NCI-H128 (cell line): ENCODE measurements around the gene TFAM.

Experiments
- DNase-seq: peaks from one replicate; lab custom pipeline; 2025; ENCODE audit not compliant: unreplicated experiment; lab: John Stamatoyannopoulos, UW

TFAM gene

GRCh38 chr10:58384999-58385783 lies at the start of gene TFAM:
Gene TFAM, plus strand, starts transcription at chr10:58385410. Its CDS starts 138 bp downstream, at chr10:58385548.
- peak; percentile 61 for DNase-seq

- DNase-seq = no peak
These were observed 49.0 kb upstream of the TFAM start for GRCh38 chr10:58336242-58336641.

GRCh38 chr10:58341422-58341821 lies 43.8 kb upstream of the TFAM start:
- DNase-seq = no peak

GRCh38 chr10:58341947-58342346 lies 43.3 kb upstream of the TFAM start:
- DNase-seq = no peak

DNA sequence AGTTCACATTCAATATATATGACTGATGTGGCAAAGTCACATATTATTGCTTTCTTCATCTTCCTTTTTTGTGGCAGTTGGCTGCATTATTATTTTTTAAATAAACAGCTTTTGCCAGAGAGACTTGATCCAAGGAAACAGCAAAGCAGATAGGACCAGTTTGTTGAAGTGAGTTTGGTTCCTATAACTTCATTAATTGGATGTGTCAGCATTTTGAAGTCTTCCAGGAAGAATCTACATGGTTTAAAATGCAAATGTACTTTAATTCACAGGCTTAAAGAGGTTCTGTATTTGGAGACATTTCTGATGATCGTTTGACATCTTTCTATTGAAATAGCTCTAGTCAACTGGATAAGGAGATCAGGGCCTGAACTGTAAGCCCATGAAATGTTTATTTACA lies 37.2 kb upstream of the TFAM start:
- DNase-seq = no peak

DNA sequence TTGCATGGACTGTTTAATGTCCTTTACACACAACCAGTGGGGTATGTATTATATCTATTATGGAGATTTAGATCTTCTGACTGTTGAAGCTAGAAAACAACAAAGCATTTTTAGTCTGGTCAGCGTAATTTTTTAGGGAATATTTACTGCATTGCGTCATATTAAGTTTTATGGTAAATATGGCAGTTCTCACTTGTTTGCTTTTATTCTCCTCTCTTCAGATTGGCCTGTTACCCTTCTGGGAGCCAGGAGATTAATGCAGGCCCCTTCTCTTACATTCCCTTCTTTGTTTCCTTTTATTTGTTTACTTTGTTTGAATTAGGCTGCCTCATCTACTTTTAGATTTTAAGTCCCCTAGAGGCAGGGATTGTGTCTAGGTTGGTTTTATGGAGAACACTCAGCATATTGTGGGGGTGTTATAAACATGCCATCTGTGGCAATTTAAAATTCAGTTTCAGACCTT lies 36.6 kb upstream of the TFAM start:
- DNase-seq = no peak

- DNase-seq = no peak
These were observed 35.2 kb upstream of the TFAM start for GRCh38 chr10:58350023-58350422.

DNA sequence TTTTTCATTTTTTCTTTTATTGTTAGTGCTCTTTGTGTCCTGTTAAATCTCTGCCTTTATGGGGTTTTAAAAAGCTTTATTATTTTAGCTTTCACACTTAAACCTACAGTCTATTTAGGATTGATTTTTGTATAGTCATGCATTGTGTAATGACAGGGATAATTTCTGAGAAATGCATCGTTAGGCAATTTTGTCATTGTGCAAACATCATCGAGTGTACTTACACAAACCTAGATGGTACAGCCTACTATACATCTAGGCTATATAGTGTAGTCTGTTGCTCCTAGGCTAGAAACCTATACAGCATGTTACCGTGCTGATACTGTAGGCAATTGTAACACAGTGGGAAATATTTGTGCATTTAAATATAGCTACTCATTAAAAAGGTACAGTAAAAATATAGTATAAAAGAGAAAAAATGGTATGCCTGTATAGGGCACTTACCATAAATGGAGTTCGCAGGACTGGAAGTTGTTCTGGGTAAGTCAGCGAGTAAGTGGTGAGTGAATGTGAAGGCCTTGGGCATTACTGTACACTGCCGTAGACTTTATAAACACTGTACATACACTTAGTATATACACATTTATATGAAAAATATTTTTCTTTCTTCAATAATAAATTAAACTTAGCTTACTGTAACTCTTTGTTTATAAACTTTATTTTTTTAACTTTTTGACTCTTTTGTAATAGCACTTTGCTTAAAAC lies 34.4 kb upstream of the TFAM start:
- no peak for DNase-seq

DNA sequence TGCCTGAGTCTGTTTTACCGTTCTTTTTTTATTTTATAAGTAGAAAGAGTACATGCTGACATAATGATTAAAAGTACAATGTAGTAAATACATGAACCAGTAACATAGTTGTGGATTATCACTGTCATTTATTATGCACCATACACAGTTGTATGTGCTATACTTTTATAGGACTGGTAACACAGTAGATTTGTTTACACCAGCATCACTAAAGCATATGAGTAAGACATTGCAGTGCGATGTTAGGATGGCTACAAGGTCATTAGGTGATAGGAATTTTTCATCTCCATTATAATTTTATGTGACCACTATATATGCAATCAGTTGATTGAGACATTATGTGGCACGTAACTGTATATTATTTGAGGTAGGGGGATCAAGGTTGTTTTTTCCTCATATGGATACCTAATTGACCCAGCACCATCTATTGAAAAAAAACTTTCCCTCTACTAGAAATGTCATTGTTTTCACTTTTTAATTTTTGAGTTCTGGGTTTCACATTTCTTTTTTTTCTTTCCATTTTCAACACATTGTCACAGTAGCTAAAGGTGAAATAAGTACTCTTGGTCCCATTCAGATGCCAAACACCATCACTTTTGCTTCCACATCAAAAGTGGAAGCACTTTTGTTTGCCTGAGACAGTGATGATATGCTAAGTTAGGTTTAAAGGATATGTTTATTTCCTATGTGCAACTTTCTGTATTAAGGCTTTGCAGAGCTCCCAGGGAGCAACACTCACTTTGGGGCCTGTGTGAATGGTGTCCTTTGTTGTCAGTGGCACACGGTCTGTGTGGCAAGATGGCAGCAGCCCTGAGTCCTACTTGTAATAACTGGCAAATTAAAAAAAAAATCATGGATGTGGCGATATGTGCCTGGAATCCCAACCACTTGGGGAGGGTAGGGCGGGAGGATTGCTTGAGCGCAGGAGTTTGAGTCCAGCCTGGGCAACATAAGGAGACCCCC lies 33.3 kb upstream of the TFAM start:
- no peak for DNase-seq

GRCh38 chr10:58352956-58353610 lies 32.1 kb upstream of the TFAM start:
- DNase-seq = no peak

DNA sequence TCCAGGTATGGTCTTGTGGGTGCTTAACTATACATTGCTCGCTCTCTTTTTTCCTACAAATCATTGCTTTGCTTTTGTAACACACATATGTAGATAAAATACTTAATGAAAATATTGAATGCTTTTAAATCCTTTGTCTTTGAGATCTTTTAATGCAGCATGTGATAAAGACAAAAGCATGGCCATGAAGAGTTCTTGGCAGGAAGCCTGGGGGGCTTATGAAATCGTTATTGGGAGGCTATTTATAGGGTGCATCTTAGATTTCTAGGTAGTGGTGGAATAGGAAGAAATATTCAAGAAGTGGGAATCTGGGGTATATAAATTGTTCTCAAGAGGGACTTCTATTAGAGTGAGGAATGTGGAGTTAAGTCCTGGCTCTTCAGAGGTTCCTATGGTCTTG lies 28.5 kb upstream of the TFAM start:
- DNase-seq = no peak

DNA sequence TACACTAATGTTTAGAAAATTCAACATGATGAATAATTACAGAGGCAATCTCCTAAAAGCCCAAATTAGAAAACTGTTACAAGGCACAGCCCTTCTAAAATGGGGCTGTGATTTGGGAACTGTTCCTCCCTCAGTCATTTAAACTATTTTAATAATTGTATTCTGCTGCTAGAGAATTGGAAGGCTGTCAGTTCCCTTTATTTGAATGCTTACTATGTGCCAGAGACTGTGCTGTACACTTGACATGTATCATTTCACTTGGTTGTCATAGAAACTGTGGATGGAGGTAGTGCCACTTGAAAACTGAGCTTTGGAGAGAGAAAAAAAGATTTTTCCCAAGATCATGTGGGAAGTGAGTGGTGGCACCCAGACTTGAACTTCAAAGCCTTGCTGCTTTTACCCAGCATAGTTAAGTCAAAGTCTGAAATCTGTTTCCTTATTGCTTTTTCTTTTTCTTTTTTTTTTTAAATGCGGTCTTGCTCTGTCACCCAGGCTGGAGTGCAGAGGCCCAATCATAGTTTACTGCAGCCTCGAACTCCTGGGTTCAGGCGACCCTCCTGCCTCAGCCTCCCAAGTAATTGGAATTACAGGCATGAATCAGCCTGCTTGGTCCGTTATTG lies 26.8 kb upstream of the TFAM start:
- no peak for DNase-seq

DNA sequence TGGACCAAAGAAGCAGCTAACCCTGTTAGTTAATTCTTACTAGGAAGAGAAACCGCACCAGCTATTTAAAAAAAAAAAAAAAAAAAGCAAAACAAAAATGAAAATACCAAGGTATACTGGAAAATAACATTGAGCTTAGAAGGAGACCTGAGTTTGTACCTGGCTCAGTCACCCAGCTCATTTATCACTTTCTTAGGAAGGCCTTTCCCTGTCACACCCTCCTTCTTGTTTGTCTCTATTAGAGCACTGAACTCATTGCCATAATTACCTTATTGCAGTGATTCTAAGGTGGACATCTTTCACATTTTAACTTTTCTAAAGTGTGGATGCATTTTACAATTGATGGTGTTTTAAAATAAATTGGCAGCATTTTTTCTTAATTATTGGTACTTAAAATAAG lies 26.3 kb upstream of the TFAM start:
- DNase-seq = no peak

- DNase-seq = no peak
These were observed 25.7 kb upstream of the TFAM start for GRCh38 chr10:58359541-58359940.

GRCh38 chr10:58360412-58361004 lies 24.7 kb upstream of the TFAM start:
- no peak for DNase-seq

GRCh38 chr10:58361353-58361752 lies 23.9 kb upstream of the TFAM start:
- DNase-seq = no peak

DNA sequence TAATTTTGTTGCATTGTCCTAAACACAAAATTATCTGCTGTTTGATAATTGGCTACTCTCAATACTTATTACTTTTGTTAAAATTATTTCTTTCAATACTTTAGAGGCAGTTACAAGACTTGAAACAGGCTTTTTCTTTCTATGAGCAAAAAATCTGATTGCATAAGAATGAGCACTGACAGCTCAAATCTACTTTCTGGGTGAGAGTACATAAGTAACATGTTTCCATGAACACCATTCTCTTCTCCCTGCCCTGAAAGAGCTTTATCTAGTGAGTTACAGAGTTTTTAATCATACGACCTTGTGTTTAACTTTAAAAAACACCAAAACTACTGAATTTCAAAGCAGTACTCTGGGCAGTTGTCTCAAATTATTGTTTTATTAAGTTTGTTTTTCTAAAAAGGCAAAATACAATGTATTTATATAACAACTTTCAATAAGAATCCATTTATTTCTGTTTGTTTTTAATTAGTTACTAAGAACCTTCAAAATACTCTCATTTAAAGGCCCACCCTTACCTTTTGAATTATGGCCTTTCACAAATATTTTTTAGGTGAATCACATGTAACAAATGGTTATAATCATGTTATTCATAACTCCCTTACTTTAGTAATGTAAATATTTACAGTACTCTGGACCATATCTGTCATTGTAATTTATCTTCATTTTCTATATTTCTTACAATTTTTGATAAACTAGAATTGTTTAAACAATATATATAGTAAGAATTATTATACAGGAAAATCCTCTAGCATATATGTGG lies 23.0 kb upstream of the TFAM start:
- no peak for DNase-seq

GRCh38 chr10:58367069-58367468 lies 18.1 kb upstream of the TFAM start:
- DNase-seq = no peak

GRCh38 chr10:58371473-58371872 lies 13.7 kb upstream of the TFAM start:
- DNase-seq = no peak
